Measurements from ENCODE around the gene GTF2F2.
"Not testable (repeated sequence)": the region's sequence is repeated elsewhere in the genome, so short reads cannot be mapped to it uniquely, and the experiment has no call there.

The GTF2F2 gene

DNA sequence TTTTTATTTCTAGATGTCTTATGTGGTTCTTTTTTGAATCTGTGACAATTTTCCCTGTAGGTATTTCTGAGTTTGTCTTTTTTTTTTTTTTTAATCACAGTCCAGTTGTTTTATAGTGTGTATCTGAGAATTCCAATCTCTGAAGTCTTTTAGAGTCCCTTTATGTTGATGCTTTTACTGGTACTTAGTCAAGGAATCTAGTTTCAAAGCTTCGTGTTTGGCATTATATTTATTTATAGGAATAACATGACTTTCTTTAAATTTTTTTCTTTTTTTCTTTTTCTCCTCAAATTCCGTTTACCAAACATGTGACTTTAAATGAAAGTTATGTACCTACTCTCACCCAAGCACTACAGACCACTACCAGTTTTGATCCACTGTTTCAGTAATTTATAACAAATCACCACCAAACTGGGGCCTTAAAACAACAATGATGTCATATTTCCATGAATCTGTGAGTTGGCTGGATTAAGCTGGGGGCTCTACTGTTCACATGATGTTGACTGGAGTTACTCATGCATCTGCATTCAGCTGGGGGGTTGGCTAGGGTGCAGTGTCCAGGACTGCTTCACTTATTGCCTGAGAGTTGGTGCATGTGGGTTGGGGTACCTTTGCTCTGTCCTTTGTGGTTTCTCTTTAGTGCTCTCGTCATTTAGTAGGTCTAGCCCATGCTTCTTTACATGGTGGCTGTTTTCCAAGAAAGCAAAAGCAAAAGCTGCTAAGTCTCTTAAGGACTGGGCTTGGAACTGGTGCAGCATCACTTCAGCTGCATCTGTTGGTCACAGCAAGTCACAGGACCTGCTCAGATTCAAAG, 58.2 kb downstream of the GTF2F2 start:
- no peak overlapping the region for H3K4me3 ChIP-seq (replicated peaks; ENCODE audit: low read depth, low read length)
- TF ChIP-seq, protein P1, sequence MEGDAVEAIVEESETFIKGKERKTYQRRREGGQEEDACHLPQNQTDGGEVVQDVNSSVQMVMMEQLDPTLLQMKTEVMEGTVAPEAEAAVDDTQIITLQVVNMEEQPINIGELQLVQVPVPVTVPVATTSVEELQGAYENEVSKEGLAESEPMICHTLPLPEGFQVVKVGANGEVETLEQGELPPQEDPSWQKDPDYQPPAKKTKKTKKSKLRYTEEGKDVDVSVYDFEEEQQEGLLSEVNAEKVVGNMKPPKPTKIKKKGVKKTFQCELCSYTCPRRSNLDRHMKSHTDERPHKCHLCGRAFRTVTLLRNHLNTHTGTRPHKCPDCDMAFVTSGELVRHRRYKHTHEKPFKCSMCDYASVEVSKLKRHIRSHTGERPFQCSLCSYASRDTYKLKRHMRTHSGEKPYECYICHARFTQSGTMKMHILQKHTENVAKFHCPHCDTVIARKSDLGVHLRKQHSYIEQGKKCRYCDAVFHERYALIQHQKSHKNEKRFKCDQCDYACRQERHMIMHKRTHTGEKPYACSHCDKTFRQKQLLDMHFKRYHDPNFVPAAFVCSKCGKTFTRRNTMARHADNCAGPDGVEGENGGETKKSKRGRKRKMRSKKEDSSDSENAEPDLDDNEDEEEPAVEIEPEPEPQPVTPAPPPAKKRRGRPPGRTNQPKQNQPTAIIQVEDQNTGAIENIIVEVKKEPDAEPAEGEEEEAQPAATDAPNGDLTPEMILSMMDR (IDR thresholded peaks at IDR 0.05; ENCODE audit: low read length, missing control alignments): no peak
- peak; percentile 35 for DNase-seq (ENCODE audit: low read depth)

DNA sequence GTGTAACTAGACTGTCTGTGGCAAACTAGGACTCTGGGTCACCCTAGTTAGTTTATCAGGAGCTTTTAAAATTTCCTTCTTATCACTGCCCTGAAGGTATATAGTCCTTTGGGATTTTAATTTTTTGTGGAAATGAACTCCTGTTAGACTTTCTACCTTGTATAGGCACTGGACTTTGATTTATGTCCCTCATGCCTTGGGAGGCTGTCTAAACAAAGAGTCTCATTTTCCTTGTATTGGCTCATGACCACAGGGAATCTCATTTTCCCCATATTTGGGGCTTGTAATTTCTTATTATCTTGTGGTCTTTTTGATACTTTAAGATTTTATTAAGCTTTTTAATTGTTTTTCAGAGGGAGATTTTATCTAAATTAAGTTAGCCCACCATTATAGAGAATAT, 59.1 kb downstream of the GTF2F2 start:
- no peak overlapping the region for H3K4me3 ChIP-seq (replicated peaks; ENCODE audit: low read depth, low read length)
- no peak for DNase-seq (ENCODE audit: low read depth)
- TF ChIP-seq, protein P1 (IDR thresholded peaks at IDR 0.05; ENCODE audit: low read length, missing control alignments): no peak

DNA sequence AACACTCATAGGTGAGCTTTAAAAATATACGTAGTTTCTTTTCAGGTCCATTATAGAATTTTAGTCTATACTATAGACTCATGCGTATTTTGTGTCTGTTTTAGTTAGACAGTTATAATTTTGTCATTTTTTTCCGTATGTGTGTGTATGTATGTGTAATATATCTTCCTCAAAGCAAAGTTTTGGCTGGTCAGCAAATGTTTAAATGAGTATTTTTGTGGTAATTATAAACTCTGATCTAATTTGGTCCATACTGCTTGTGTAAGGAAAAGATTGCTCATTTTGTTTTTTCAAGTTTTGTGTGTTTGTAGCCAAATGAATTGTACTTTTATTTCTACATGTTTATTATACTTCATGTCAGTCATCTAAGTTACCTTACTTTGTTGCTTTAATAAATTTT, 60.0 kb downstream of the GTF2F2 start:
- no peak overlapping the region for H3K4me3 ChIP-seq (replicated peaks; ENCODE audit: low read depth, low read length)
- no peak for DNase-seq (ENCODE audit: low read depth)
- TF ChIP-seq, protein P1 (IDR thresholded peaks at IDR 0.05; ENCODE audit: low read length, missing control alignments): no peak

DNA sequence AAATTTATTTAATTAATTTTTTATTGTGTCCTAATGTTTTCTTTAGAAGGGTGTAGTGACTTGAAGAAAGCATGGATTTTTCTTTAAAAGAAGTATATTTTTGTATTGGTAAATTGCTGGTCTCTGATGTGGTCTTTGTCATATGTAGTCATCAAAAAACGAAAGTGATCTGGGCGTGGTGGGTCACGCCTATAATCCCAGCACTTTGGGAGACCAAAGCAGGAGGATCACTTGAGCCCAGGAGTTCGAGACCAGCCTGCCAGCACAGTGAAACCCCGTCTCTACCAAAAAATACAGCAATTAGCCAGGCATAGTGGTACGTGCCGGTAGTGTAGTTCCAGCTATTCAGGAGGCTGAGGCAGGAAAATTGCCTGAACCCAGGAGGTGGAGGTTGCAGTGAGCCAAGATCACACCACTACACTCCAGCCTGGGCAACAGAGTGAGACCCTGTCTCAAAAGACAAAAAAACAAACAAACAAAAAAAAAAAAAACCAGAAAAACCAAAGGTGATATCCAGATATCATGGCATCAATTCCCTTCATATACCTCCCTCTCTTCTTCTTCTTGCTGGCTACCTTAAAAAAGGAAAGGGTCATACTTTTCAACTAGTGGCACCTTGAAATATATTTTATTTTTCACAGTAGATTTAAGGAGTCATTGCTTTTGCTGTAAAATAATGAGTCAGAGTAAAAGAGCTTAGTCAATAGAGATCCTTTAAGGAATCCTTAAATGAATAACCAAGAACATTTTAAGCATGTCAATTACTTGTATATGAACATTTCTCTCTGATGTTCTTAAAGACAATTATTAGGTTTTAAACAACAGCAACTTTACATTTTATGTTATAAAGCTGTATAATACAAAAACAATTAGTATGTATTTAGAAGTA, 60.6 kb downstream of the GTF2F2 start:
- TF ChIP-seq, protein P1 (IDR thresholded peaks at IDR 0.05; ENCODE audit: low read length, missing control alignments): no peak
- DNase-seq (ENCODE audit: low read depth): no peak
- H3K4me3 ChIP-seq (replicated peaks; ENCODE audit: low read depth, low read length): no peak overlapping the region

DNA sequence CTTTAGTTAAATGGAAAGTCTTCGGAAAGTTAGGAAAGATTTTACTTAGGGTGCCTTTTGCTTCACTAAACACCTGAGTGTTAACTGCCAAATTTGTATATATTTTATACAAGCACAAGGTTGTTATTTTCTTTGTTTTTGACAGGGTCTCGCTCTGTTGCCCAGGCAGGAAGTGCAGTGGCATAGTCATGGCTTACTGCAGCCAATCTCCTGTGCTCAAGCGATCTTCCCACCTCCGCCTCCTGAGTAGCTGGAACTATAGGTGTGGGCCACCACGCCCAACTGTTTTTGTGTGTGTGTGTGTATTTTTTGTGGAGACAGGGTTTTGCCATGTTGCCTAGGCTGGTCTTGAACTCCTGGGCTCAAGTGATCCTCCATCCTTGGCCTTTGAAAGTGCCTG, 64.4 kb downstream of the GTF2F2 start:
- TF ChIP-seq, protein P1 (IDR thresholded peaks at IDR 0.05; ENCODE audit: low read length, missing control alignments): no peak
- H3K4me3 ChIP-seq (replicated peaks; ENCODE audit: low read depth, low read length): no peak overlapping the region
- no peak for DNase-seq (ENCODE audit: low read depth)

DNA sequence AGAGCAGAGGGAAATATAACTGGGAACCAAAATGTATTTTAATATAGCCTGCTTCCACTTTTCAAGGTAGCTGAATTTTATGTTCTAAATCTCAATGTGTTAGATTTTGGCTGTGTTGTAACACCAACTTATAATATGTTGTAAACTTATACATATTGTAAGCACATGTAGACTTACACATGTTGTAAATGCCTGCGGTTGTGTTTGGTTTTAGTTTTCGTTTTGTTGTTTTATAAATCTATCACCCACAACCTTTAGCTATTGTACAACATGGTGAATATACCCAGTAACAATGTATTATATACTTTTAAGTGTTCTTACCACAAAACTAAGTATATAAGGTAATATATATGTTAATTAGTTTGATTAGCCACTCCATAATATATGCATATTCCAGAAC, 65.0 kb downstream of the GTF2F2 start:
- DNase-seq (ENCODE audit: low read depth): no peak
- no peak overlapping the region for H3K4me3 ChIP-seq (replicated peaks; ENCODE audit: low read depth, low read length)
- TF ChIP-seq, protein P1 (IDR thresholded peaks at IDR 0.05; ENCODE audit: low read length, missing control alignments): no peak

DNA sequence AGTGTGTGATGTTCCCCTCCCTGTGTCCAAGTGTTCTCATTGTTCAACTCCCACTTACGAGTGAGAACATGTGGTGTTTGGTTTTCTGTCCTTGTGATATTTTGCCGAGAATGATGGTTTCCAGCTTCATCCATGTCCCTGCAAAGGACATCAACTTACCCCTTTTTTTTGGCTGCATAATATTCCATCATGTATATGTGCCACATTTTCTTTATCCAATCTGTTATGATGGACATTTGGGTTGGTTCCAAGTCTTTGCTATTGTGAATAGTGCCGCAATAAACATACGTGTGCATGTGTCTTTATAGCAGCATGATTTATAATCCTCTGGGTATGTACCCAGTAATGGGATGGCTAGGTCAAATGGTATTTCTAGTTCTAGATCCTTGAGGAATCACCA, 68.8 kb downstream of the GTF2F2 start:
- not testable (repeated sequence) for DNase-seq (ENCODE audit: low read depth); H3K4me3 ChIP-seq (replicated peaks; ENCODE audit: low read depth, low read length)

DNA sequence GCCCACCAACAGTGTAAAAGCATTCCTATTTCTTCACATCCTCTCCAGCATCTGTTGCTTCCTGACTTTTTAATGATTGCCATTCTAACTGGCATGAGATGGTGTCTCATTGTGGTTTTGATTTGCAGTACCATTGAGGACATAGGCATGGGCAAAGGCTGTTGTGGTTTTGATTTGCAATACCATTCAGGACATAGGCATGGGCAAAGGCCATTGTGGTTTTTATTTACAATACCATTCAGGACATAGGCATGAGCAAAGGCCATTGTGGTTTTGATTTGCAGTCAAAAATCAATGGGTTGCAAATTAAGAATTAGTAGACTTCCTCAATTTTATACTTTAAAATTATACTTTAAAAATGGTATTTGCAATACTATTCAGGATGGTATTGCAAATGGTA, 69.2 kb downstream of the GTF2F2 start:
- peak; percentile 34 for DNase-seq (ENCODE audit: low read depth)
- H3K4me3 ChIP-seq (replicated peaks; ENCODE audit: low read depth, low read length): not testable (repeated sequence)
